HCT116 (cell line): ENCODE data around the gene SFR1. TPM values are rescaled to one million over a fixed set of nuclear protein-coding genes. Genes with fewer than 3 reads are reported as not detected.

Experiments used
- ATAC-seq: fragments of 200-7000 bp; cut with Tn5 transposase; 2 replicates; pipeline ENCODE4 v1.9.1; 2020; ENCODE audit warnings: mild to moderate bottlenecking, moderate library complexity
- BruUV-seq: library from RNA; stranded (reverse); fragments of 400-500 nt; replicated peaks from 2 replicates; lab custom pipeline; 2021; lab: Mats Ljungman, UMichigan
- CTCF ChIA-PET: fragments of 300-600 bp; sonication (Branson Sonifier 250); formaldehyde crosslinking; loops from one replicate; lab custom pipeline; 2021; ENCODE audit warnings: antibody characterized with exemption; lab: Charles Lee
- POLR2A ChIA-PET: fragments of 300-600, 350-600 bp; sonication (Branson Sonifier 250); formaldehyde crosslinking; loops from one replicate; lab custom pipeline; 2021; ENCODE audit warnings: antibody characterized with exemption; lab: Charles Lee
- RAD21 ChIA-PET, 2 experiments: fragments of 300-600 bp; sonication (Branson Sonifier 250); formaldehyde crosslinking; loops; one replicate each; lab custom pipeline; 2023; ENCODE audit warnings: low total read pairs in 2 of 2; ENCODE audit not compliant: uncharacterized antibody in 2 of 2, unreplicated experiment in 2 of 2, low non-redundant PET in 1 of 2; lab: Charles Lee
- DNase-seq: peaks from one replicate; pipeline ENCODE4 v3.0.0-alpha.2; 2010; ENCODE audit warnings: low read depth, low spot score
- H2AFZ ChIP-seq: fragments of 200-600 bp; shearing (Covaris generic), sonication (generic); 2 replicates; pipeline ENCODE4 v1.6.1; 2017; ENCODE audit warnings: low read depth, mixed run types, mixed read lengths, antibody characterized with exemption, low read length; ENCODE audit not compliant: poor library complexity, severe bottlenecking
- H3K27ac ChIP-seq: 2 replicates; pipeline ENCODE4 v1.5.1; 2012; ENCODE audit warnings: low read depth, low read length
- H3K27me3 ChIP-seq: fragments of 200-600 bp; sonication (generic); 2 replicates; pipeline ENCODE4 v1.6.1; 2016; ENCODE audit warnings: mixed run types, low read length, mixed read lengths; ENCODE audit not compliant: insufficient read depth
- H3K36me3 ChIP-seq, 2 experiments: fragments of 200-500 bp in 1 of 2; fragments of 200-600 bp in 1 of 2; sonication (Bioruptor generic) in 1 of 2; sonication (generic) in 1 of 2; 2 replicates each; pipeline versions ENCODE4 v1.5.1 to v1.6.1; 2014 to 2016; ENCODE audit warnings: low read length in 2 of 2, inconsistent platforms in 1 of 2, mixed read lengths in 1 of 2, mixed run types in 1 of 2; ENCODE audit not compliant: insufficient read depth in 2 of 2, control insufficient read depth in 1 of 2
- H3K4me1 ChIP-seq, 2 experiments: fragments of 200-600 bp in 1 of 2; sonication (generic) in 1 of 2; 2 replicates each; pipeline versions ENCODE4 v1.5.1 to v1.6.1; 2012 to 2017; ENCODE audit warnings: low read length in 2 of 2, inconsistent platforms in 1 of 2, mild to moderate bottlenecking in 1 of 2, mixed read lengths in 1 of 2, mixed run types in 1 of 2, moderate library complexity in 1 of 2; ENCODE audit not compliant: insufficient read depth in 2 of 2, control insufficient read depth in 1 of 2
- H3K4me2 ChIP-seq: fragments of 200-600 bp; sonication (generic); 2 replicates; pipeline ENCODE4 v1.6.1; 2017; ENCODE audit warnings: mixed run types, low read length, mixed read lengths
- H3K4me3 ChIP-seq, 2 experiments: fragments of 200-600 bp in 1 of 2; sonication (generic) in 1 of 2; replicated peaks in 1 of 2; 2 replicates each; pipeline ENCODE4 v1.5.1; 2011 to 2016; ENCODE audit warnings: low read length in 2 of 2, control low read depth in 1 of 2, low read depth in 1 of 2, mild to moderate bottlenecking in 1 of 2, mixed read lengths in 1 of 2, mixed run types in 1 of 2
- H3K79me2 ChIP-seq: fragments of 200-600 bp; sonication (generic); 2 replicates; pipeline ENCODE4 v1.6.1; 2017; ENCODE audit warnings: mild to moderate bottlenecking, mixed run types, low read length, moderate library complexity, mixed read lengths; ENCODE audit not compliant: insufficient read depth
- H3K9ac ChIP-seq: fragments of 200-600 bp; sonication (generic); 2 replicates; pipeline ENCODE4 v1.6.1; 2016; ENCODE audit warnings: low read length, mixed read lengths
- H3K9me2 ChIP-seq: fragments of 200-600 bp; sonication (generic), shearing (Covaris generic); 2 replicates; pipeline ENCODE4 v1.6.1; 2017; ENCODE audit warnings: mixed run types, mild to moderate bottlenecking, moderate library complexity; ENCODE audit not compliant: insufficient read depth
- H3K9me3 ChIP-seq, 2 experiments: fragments of 200-500 bp in 1 of 2; fragments of 200-600 bp in 1 of 2; sonication (Bioruptor generic) in 1 of 2; sonication (generic) in 1 of 2; 2 replicates each; pipeline ENCODE4 v1.6.1; 2014 to 2017; ENCODE audit warnings: low read length in 2 of 2, mixed read lengths in 2 of 2, inconsistent platforms in 1 of 2, low read depth in 1 of 2, mild to moderate bottlenecking in 1 of 2, mixed run types in 1 of 2, moderate library complexity in 1 of 2; ENCODE audit not compliant: control insufficient read depth in 1 of 2, insufficient read depth in 1 of 2
- H4K20me1 ChIP-seq: fragments of 200-600 bp; sonication (generic), shearing (Covaris generic); 2 replicates; pipeline ENCODE4 v1.6.1; 2017; ENCODE audit warnings: mixed run types, mild to moderate bottlenecking, moderate library complexity; ENCODE audit not compliant: insufficient read depth
- EZH2 ChIP-seq: fragments of 200-600 bp; sonication (generic); IDR thresholded peaks from 2 replicates; pipeline ENCODE4 v1.6.1; 2017; ENCODE audit warnings: antibody characterized with exemption, mixed run types
- EZH2phosphoT487 ChIP-seq: fragments of 200-600 bp; IDR thresholded peaks from 2 replicates; pipeline ENCODE4 v1.6.1; 2018; ENCODE audit warnings: antibody characterized with exemption, borderline replicate concordance
- JUND ChIP-seq: IDR thresholded peaks from 2 replicates; pipeline ENCODE4 v1.6.1; 2012
- RAD21 ChIP-seq: IDR thresholded peaks from 2 replicates; pipeline ENCODE4 v1.6.1; 2012; ENCODE audit warnings: low read depth, mild to moderate bottlenecking
- SIN3A ChIP-seq: IDR thresholded peaks from 2 replicates; pipeline ENCODE4 v1.6.1; 2012; ENCODE audit warnings: low read depth
- intact Hi-C: fragments of 100-400 bp; cut with micrococcal nuclease; formaldehyde crosslinking; loops from 2 replicates; pipeline ENCODE4 v1.10.0; 2022
- total RNA-seq: library from RNA; stranded (reverse); gene quantifications from one replicate; pipeline ENCODE4 v1.2.1, GENCODE V29; 2021; ENCODE audit not compliant: unreplicated experiment
- TF ChIP-seq, protein P1 (sequence below): IDR thresholded peaks from 2 replicates; pipeline ENCODE4 v1.6.1; 2012
- TF ChIP-seq, protein P2 (sequence below): IDR thresholded peaks from 2 replicates; pipeline ENCODE4 v1.6.1; 2012

Gene SFR1
- total RNA-seq, 1 experiment from 2014 or later = 38.5 TPM

GRCh38 chr10:104144931-104145330, 23.0 kb downstream of the SFR1 start:
- POLR2A ChIA-PET = no interaction called here
- H3K27me3 ChIP-seq = no peaks in the 10 kb centered on the region
- no peaks in the 10 kb centered on the region for H3K4me1 ChIP-seq
- H3K4me3 ChIP-seq = no peak overlapping the region
- intact Hi-C loops = no loop called here
- ATAC-seq (no peak), DNase-seq (no peak)
- H3K9me3 ChIP-seq = no peaks in the 10 kb centered on the region
- RAD21 ChIA-PET = no interaction called here
- BruUV-seq = no TSS peak
- no peak overlapping the region for H3K27ac ChIP-seq
- TF ChIP-seq EZH2phosphoT487 = no peak
- no peak for TF ChIP-seq SIN3A
- no peak for TF ChIP-seq RAD21
- H3K36me3 ChIP-seq = no peaks in the 10 kb centered on the region
- H2AFZ ChIP-seq = no peak overlapping the region
- no peaks in the 10 kb centered on the region for H3K9me2 ChIP-seq
- CTCF ChIA-PET = interaction anchor here (1.8 kb wide), 1 partner anchor 18 kb away, joined by 5 read pairs; no protein-coding TSS in a partner anchor
- no peaks in the 10 kb centered on the region for H4K20me1 ChIP-seq
- H3K9ac ChIP-seq = no peak overlapping the region
- no peaks in the 10 kb centered on the region for H3K79me2 ChIP-seq
- H3K4me2 ChIP-seq = no peak overlapping the region

- H3K27me3 ChIP-seq = no peaks in the 10 kb centered on the region
- H3K4me2 ChIP-seq = no peak overlapping the region
- no peak overlapping the region for H3K9ac ChIP-seq
- no peaks in the 10 kb centered on the region for H3K9me2 ChIP-seq
- no peak overlapping the region for H3K27ac ChIP-seq
- no peak for ATAC-seq
- ChIA-PET POLR2A (no interaction called here), CTCF (interaction anchor here (0.6 to 2.9 kb wide), 3 partner anchors 7 to 908 kb away, joined by 3 to 9 read pairs (median 4); no protein-coding TSS in a partner anchor)
- peaks cover 2 to 8% of the 10 kb centered on the region in 2 experiments; a peak in 2 of 4 replicates for H3K9me3 ChIP-seq
- H3K4me1 ChIP-seq = no peaks in the 10 kb centered on the region
- no peaks in the 10 kb centered on the region for H4K20me1 ChIP-seq
- DNase-seq = no peak
- no peaks in the 10 kb centered on the region for H3K79me2 ChIP-seq
- TF ChIP-seq EZH2 (no peak), JUND (no peak), RAD21 (no peak)
- TF ChIP-seq, protein P1, sequence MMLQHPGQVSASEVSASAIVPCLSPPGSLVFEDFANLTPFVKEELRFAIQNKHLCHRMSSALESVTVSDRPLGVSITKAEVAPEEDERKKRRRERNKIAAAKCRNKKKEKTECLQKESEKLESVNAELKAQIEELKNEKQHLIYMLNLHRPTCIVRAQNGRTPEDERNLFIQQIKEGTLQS = no peak
- TF ChIP-seq, protein P2, sequence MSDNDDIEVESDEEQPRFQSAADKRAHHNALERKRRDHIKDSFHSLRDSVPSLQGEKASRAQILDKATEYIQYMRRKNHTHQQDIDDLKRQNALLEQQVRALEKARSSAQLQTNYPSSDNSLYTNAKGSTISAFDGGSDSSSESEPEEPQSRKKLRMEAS = no peak
- TF ChIP-seq, all 23 proteins: peak for 0
- H2AFZ ChIP-seq = no peak overlapping the region
- intact Hi-C loops = no loop called here
- RAD21 ChIA-PET = no interaction called here
- H3K36me3 ChIP-seq = 0 out of 4 replicates have a peak, but pooled peaks cover 0 to 3% of the 10 kb centered on the region in 2 experiments
- H3K4me3 ChIP-seq = no peak overlapping the region
- BruUV-seq = no TSS peak
Measured at GRCh38 chr10:104146882-104147281, 24.9 kb downstream of the SFR1 start.
